HUES48 (cell line): ENCODE data around the gene KCTD16.

Experiments used
- H3K27ac ChIP-seq: one replicate; pipeline ENCODE4 v1.7.0; 2013; ENCODE audit warnings: low read depth, low read length, inconsistent platforms
- H3K27me3 ChIP-seq: 2 replicates; pipeline ENCODE4 v1.6.1; 2013; ENCODE audit warnings: mild to moderate bottlenecking, low read length; ENCODE audit not compliant: control insufficient read depth, insufficient read depth
- H3K36me3 ChIP-seq: 2 replicates; pipeline ENCODE4 v1.6.1; 2013; ENCODE audit warnings: low read length; ENCODE audit not compliant: control insufficient read depth, insufficient read depth
- H3K4me1 ChIP-seq: 2 replicates; pipeline ENCODE4 v1.6.1; 2013; ENCODE audit warnings: mild to moderate bottlenecking, low read length; ENCODE audit not compliant: control insufficient read depth, insufficient read depth
- H3K4me3 ChIP-seq: 2 replicates; pipeline ENCODE4 v1.5.1; 2013; ENCODE audit warnings: mild to moderate bottlenecking, low read depth, low read length
- H3K9ac ChIP-seq: 2 replicates; pipeline ENCODE4 v1.6.1; 2013; ENCODE audit warnings: mild to moderate bottlenecking, low read depth, low read length, moderate library complexity
- H3K9me3 ChIP-seq: 2 replicates; pipeline ENCODE4 v1.6.1; 2013; ENCODE audit warnings: low read length; ENCODE audit not compliant: control insufficient read depth, insufficient read depth

Gene KCTD16

DNA sequence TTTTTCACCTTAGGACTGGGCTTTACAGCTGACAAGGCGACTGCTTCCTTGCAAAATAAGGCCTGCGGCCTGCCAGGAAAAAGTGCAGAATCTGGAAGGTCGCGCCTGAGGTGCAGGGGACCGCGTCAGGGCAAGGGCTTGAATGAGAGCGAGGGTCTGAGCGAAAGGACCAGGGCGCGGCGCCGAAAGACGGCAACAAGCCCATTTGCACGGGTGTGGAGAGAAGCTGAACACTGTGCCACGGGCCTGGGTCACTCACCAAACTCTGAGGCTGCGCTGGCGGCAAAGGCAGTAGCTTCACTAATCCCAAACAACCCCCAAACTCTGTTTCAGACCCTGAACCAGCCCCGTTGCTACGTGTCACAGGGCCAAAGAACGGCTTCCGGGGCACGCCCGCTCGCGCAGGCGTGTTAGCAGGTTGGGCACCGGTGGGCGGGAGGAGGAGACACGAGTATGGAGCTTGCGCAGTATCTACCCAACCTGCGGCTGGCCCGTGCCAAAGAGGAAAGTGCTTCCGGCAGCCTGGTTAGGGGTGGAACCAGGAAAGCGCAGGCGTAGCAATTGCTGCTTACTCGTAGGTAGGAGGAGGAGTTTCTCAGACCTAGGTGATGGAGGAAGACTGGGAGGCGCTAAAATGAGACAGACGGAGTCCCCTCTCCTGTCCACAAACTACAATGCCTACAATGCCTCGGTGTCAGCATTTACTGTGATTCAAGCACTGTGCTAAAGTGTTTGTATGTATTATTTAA is at the start of gene KCTD16, which contains the start of gene YIPF5:
KCTD16 (plus strand) TSS at position 598 of the 749 bp plus-strand sequence.
YIPF5 (minus strand) TSS at position 384 of the 749 bp plus-strand sequence. CDS start 704 bp downstream, outside the sequence.
- Histone ChIP-seq H3K27ac (peak within 1 kb of the TSS; percentile 84), H3K36me3 (peaks cover 35% of the 10 kb centered on the region), H3K27me3 (no peaks in the 10 kb centered on the region), H3K4me1 (peaks cover 3% of the 10 kb centered on the region), H3K9me3 (no peaks in the 10 kb centered on the region), H3K9ac (peak within 1 kb of the TSS; percentile 85), H3K4me3 (peak within 1 kb of the TSS; percentile 98)

DNA sequence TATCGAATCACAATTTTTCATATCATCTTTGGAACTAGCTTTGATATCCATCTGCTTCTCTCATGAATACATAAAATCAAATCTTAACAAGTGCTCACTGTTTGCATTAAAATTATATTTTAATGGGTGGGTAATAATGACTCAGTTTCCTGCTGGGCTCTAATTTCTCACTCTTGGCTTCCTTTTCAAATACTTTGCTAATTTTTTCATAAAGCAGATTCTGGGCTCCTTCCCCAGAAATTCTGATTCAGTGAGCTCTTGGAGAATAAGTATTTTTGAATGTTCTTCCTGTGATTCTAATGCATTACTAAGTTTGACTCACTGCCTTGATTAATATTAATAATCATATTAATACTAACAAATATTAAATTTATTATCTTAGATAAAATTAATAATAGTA is 49.1 kb upstream of the KCTD16 start:
- Histone ChIP-seq H3K9ac (no peak overlapping the region), H3K9me3 (no peaks in the 10 kb centered on the region), H3K27me3 (no peaks in the 10 kb centered on the region), H3K4me1 (peaks cover 7% of the 10 kb centered on the region; the same call in 1 of the 2 replicates), H3K36me3 (no peaks in the 10 kb centered on the region), H3K4me3 (no peak overlapping the region), H3K27ac (no peak overlapping the region)

DNA sequence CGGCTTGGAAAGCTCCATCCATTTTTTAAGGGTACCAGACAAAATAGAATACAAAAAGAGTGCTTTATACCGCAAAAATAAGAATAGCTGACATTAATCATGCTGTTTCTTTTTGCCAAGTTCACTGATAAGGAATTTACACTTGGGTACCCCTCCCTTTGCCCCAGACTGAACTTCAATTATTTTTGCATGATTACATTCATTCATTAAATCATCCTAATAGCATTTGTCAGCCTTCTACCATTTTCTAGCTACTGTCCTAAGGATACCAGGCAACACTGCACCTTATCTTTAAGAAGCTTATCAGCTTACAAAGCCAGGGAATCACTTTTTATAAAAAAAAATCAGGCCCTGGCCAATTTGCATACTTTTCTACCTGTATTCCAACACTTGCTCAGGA is 48.6 kb upstream of the KCTD16 start:
- no peaks in the 10 kb centered on the region for H3K9me3 ChIP-seq
- no peak overlapping the region for H3K9ac ChIP-seq
- no peak overlapping the region for H3K4me3 ChIP-seq
- peaks cover 7% of the 10 kb centered on the region; the same call in 1 of the 2 replicates for H3K4me1 ChIP-seq
- no peak overlapping the region for H3K27ac ChIP-seq
- no peaks in the 10 kb centered on the region for H3K27me3 ChIP-seq
- H3K36me3 ChIP-seq: no peaks in the 10 kb centered on the region

GRCh38 chr5:144122641-144123040 is 48.0 kb upstream of the KCTD16 start:
- H3K27me3 ChIP-seq: no peaks in the 10 kb centered on the region
- no peaks in the 10 kb centered on the region for H3K36me3 ChIP-seq
- no peak overlapping the region for H3K27ac ChIP-seq
- no peak overlapping the region for H3K9ac ChIP-seq
- no peak overlapping the region for H3K4me3 ChIP-seq
- H3K9me3 ChIP-seq: no peaks in the 10 kb centered on the region
- peaks cover 7% of the 10 kb centered on the region; the same call in 1 of the 2 replicates for H3K4me1 ChIP-seq

DNA sequence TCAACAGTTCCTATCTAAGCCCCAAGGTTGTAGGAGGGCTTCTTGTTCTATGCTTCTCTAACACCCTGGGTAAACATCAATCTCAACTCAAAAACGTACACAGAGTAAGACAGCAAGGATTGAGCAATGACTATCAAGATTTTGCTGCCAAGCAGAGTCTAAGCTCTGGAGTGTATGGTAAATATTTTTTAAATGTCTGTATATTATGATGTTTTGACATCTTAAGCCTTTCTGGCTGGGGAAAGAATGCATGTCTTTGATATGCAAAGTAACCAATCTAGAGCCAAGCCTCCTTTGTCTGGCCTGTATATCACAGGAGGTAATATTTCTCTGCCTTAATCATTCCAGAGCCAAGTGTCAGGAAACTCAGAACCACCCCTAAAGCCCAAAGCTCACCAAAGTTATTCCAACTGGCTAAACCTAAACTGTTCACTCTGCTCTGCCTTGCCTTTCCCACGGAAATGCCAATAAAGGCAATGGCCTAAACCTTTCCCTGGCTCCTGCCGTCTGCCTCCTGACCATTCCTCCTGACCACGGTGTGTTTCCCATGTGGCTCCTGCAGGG is 45.4 kb upstream of the KCTD16 start:
- Histone ChIP-seq H3K27ac (no peak overlapping the region), H3K36me3 (no peaks in the 10 kb centered on the region), H3K9ac (no peak overlapping the region), H3K4me3 (no peak overlapping the region), H3K4me1 (peaks cover 7% of the 10 kb centered on the region; the same call in 1 of the 2 replicates), H3K27me3 (no peaks in the 10 kb centered on the region), H3K9me3 (no peaks in the 10 kb centered on the region)

- Histone ChIP-seq H3K27ac (no peak overlapping the region), H3K9me3 (no peaks in the 10 kb centered on the region), H3K27me3 (no peaks in the 10 kb centered on the region), H3K36me3 (no peaks in the 10 kb centered on the region), H3K9ac (no peak overlapping the region), H3K4me3 (no peak overlapping the region), H3K4me1 (peaks cover 7% of the 10 kb centered on the region; the same call in 1 of the 2 replicates)
Measured at GRCh38 chr5:144126707-144127106, 44.0 kb upstream of the KCTD16 start.

DNA sequence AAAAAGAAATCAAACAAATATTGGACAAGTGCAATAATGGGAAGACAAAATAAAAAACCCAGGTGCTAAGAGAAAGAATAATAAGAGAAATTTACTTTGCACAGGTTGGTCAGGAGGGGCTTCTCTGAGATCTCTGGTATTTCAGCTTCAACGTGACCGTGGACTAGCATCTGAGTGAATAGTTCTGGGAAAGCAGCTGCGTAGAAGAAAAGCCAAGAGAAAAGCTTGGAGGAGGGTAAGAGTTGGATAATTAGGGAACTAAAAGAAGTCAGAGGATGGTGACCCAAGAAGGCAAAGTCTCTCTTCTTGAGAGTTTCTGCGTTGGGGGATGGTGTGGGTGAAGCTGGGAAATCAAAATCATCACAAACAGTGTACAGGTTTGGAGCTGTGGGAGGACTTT is 41.8 kb upstream of the KCTD16 start:
- Histone ChIP-seq H3K36me3 (no peaks in the 10 kb centered on the region), H3K9me3 (no peaks in the 10 kb centered on the region), H3K4me3 (no peak overlapping the region), H3K9ac (no peak overlapping the region), H3K27me3 (no peaks in the 10 kb centered on the region), H3K27ac (no peak overlapping the region), H3K4me1 (peaks cover 7% of the 10 kb centered on the region; the same call in 1 of the 2 replicates)

- no peak overlapping the region for H3K4me3 ChIP-seq
- no peaks in the 10 kb centered on the region for H3K27me3 ChIP-seq
- no peak overlapping the region for H3K9ac ChIP-seq
- peaks cover 2% of the 10 kb centered on the region; the same call in 1 of the 2 replicates for H3K4me1 ChIP-seq
- no peaks in the 10 kb centered on the region for H3K36me3 ChIP-seq
- H3K27ac ChIP-seq: no peak overlapping the region
- H3K9me3 ChIP-seq: no peaks in the 10 kb centered on the region
Measured at GRCh38 chr5:144130306-144130705, 40.4 kb upstream of the KCTD16 start.

GRCh38 chr5:144131261-144131660 is 39.4 kb upstream of the KCTD16 start:
- H3K36me3 ChIP-seq: no peaks in the 10 kb centered on the region
- no peak overlapping the region for H3K4me3 ChIP-seq
- H3K9ac ChIP-seq: no peak overlapping the region
- H3K4me1 ChIP-seq: no peaks in the 10 kb centered on the region
- no peak overlapping the region for H3K27ac ChIP-seq
- no peaks in the 10 kb centered on the region for H3K27me3 ChIP-seq
- no peaks in the 10 kb centered on the region for H3K9me3 ChIP-seq

DNA sequence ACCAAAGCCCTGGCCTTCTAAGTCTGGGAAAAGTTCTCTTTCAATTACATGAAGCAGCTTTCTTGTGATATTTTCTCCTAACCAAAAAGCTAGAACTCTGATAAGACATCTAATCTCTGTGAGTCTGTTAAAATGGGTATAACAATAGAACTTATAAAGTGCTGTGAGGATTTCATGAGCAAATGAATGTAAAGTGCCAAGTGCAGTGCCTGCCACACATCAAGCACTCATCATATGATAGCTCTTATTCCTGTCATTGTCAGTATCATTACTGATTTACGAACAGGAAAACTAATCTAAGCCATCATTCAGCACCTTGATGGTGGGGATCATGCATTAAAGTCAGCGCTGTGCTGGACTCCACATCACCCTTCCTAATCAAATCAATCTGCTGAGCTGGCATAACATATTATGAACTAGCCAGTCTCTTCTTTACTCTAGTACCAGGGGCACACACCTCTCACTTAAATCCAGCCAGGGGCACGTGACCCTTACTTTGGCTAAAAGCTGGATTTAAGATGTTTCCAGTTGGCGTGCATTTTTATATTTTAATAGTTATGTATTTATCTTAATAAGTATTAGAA is 37.5 kb upstream of the KCTD16 start:
- no peak overlapping the region for H3K9ac ChIP-seq
- no peak overlapping the region for H3K27ac ChIP-seq
- no peaks in the 10 kb centered on the region for H3K27me3 ChIP-seq
- no peaks in the 10 kb centered on the region for H3K36me3 ChIP-seq
- H3K4me1 ChIP-seq: no peaks in the 10 kb centered on the region
- H3K4me3 ChIP-seq: no peak overlapping the region
- no peaks in the 10 kb centered on the region for H3K9me3 ChIP-seq
